Adipocyte (in vitro differentiated cells): ENCODE results near the gene GPC1.

Experiments used
- DNase-seq: peaks from one replicate; pipeline ENCODE4 v3.0.0-alpha.2; 2015; ENCODE audit warnings: low read depth
- H3K27me3 ChIP-seq: replicated peaks from 2 replicates; pipeline ENCODE4 v1.7.0; 2013; ENCODE audit warnings: mild to moderate bottlenecking, low read length, moderate library complexity; ENCODE audit not compliant: control insufficient read depth, insufficient read depth
- H3K36me3 ChIP-seq: 2 replicates; pipeline ENCODE4 v1.7.0; 2013; ENCODE audit warnings: low read length, mild to moderate bottlenecking, moderate library complexity; ENCODE audit not compliant: control insufficient read depth, insufficient read depth, severe bottlenecking
- H3K4me1 ChIP-seq: 2 replicates; pipeline ENCODE4 v1.7.0; 2013; ENCODE audit warnings: mild to moderate bottlenecking, low read length, moderate library complexity; ENCODE audit not compliant: control insufficient read depth, insufficient read depth
- H3K4me3 ChIP-seq: 2 replicates; pipeline ENCODE4 v1.7.0; 2013; ENCODE audit warnings: mild to moderate bottlenecking, low read length, moderate library complexity
- H3K9ac ChIP-seq: 2 replicates; pipeline ENCODE4 v1.7.0; 2013; ENCODE audit warnings: mild to moderate bottlenecking, low read length, moderate library complexity
- H3K9me3 ChIP-seq: 2 replicates; pipeline ENCODE4 v1.7.0; 2013; ENCODE audit warnings: mild to moderate bottlenecking, low read length, moderate library complexity; ENCODE audit not compliant: control insufficient read depth

The GPC1 gene

DNA sequence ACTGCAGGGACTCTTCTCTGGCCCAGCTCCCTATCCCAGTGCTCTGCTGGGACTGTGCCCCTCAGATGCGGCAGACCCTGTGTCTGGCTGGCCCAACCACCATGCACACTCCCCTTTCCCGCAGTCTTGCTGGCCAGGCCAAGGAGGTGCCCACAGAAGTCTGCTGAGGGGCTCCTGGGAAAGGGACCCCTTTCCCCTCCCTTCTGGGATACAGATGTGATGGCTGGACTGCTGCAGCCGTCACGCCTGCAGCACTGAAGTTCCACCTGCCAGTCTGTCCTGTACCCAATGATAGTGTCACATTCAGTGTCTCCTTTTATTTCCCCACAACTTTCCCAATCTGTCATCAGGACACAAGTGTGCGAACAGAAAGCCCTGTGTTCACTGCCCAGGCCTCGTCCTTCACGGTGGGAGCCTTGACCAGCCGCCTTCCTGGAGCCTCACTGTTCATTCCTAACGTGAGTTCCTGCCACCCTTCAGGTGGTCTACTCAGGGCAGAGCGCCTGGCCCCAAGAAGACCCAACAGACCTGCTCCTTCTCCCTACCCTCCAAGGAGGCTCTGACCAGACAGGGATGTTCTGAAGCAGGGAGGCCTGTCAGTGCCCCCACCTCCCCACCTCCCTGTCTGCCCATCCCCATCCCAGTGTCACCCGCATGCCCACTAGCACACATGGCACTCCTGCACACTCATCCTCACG, 75.2 kb downstream of the GPC1 start:
- Histone ChIP-seq H3K27me3 (no peaks in the 10 kb centered on the region), H3K36me3 (peaks cover 2% of the 10 kb centered on the region), H3K9me3 (no peaks in the 10 kb centered on the region), H3K9ac (no peak overlapping the region), H3K4me1 (peaks cover 3% of the 10 kb centered on the region), H3K4me3 (no peak overlapping the region)
- DNase-seq, result no peak

- no peaks in the 10 kb centered on the region for H3K9me3 ChIP-seq
- no peaks in the 10 kb centered on the region for H3K27me3 ChIP-seq
- no peak overlapping the region for H3K4me3 ChIP-seq
- H3K4me1 ChIP-seq, result peaks cover 3% of the 10 kb centered on the region
- H3K36me3 ChIP-seq, result peaks cover 2% of the 10 kb centered on the region
- no peak for DNase-seq
- H3K9ac ChIP-seq, result no peak overlapping the region
These were observed 76.1 kb downstream of the GPC1 start for GRCh38 chr2:240511351-240512108.

DNA sequence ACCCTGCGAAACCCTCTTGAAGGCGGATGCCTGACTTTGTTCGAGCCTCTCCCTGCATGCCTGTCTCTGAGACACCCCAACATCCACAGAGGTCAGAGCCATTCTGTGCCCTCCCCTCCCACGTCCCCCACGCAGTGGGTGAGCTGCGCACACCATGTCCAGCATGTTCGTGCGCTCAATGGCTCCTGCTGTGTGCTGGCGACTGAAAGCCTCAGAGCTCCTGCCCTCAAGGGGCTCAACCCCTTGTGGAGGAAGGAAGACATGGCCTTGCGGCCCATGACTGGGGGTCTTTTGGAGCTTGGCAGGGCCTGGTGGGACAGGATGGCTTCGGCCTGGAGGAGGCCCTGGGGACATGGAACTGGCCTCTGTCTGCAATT, 76.6 kb downstream of the GPC1 start:
- DNase-seq, result no peak
- no peaks in the 10 kb centered on the region for H3K9me3 ChIP-seq
- no peak overlapping the region for H3K9ac ChIP-seq
- H3K4me3 ChIP-seq, result no peak overlapping the region
- no peaks in the 10 kb centered on the region for H3K27me3 ChIP-seq
- H3K4me1 ChIP-seq, result peaks cover 3% of the 10 kb centered on the region
- H3K36me3 ChIP-seq, result peaks cover 2% of the 10 kb centered on the region

- Histone ChIP-seq H3K9me3 (no peaks in the 10 kb centered on the region), H3K36me3 (peaks cover 2% of the 10 kb centered on the region), H3K4me1 (peaks cover 3% of the 10 kb centered on the region), H3K9ac (no peak overlapping the region), H3K27me3 (no peaks in the 10 kb centered on the region), H3K4me3 (no peak overlapping the region)
- DNase-seq, result no peak
These were observed 77.4 kb downstream of the GPC1 start for GRCh38 chr2:240512666-240513535.

DNA sequence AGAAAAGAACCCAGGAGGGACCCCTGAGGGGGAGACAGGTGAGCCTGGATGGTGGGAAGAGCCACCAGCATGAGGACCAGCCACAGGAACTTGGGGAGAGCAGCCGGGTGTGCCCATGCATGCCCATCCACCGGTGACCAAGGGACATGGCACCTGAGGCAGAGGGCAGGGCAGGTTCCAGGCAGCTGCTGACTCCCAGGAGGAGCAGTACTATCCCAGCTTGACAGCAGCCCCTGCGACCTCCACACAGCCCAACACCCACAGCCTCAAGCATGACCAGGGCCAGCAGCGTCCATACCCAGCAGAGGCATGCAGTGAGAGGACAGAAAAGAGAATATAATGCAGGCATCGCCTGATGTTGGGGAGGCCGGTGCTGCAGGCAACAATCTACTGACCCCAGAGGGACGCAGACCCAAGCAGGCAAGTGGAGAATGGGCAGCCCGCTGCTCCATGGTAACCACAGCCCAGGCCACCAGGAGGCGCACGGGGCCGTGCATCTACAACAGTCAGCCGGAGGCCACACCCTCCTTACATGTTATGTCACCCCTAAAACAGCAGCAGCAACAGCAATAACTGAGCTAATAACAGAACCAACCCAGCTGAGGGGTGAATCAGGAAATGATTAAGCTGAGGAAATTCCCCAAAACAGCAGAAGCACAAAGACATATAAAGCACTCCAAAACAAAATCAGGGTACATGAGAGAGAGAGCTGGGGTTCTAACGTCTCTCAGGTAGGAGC, 78.3 kb downstream of the GPC1 start:
- H3K36me3 ChIP-seq, result peaks cover 2% of the 10 kb centered on the region
- no peaks in the 10 kb centered on the region for H3K27me3 ChIP-seq
- H3K9ac ChIP-seq, result peak overlapping the region; percentile 37
- DNase-seq, result peak; percentile 88
- H3K9me3 ChIP-seq, result no peaks in the 10 kb centered on the region
- no peak overlapping the region for H3K4me3 ChIP-seq
- peaks cover 3% of the 10 kb centered on the region for H3K4me1 ChIP-seq

- Histone ChIP-seq H3K9me3 (no peaks in the 10 kb centered on the region), H3K4me3 (no peak overlapping the region), H3K9ac (no peak overlapping the region), H3K36me3 (peaks cover 2% of the 10 kb centered on the region), H3K27me3 (no peaks in the 10 kb centered on the region), H3K4me1 (peaks cover 3% of the 10 kb centered on the region)
- no peak for DNase-seq
These were observed 79.2 kb downstream of the GPC1 start for GRCh38 chr2:240514631-240515030.

DNA sequence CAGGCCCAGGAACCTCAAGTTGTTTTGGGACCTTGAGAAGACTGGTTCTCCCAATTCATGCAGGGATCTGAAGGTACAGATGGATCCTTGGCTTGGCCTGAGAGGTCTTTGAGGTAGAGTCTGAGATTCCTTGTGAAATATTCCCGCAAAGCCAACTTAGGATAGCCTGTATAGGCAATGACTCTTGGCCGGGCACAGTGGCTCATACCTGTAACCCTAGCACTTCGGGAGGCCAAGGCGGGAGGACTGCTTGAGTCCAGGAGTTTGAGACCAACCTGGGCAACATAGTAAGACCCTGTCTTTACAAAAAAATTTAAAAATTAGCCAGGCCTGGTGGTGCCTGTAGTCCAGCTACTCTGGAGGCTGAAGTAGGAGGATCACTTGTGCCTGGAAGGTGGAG, 81.9 kb downstream of the GPC1 start:
- no peak for DNase-seq
- H3K9ac ChIP-seq, result no peak overlapping the region
- H3K4me1 ChIP-seq, result peaks cover 12% of the 10 kb centered on the region
- no peak overlapping the region for H3K4me3 ChIP-seq
- no peaks in the 10 kb centered on the region for H3K9me3 ChIP-seq
- H3K27me3 ChIP-seq, result peaks cover 5% of the 10 kb centered on the region
- no peaks in the 10 kb centered on the region for H3K36me3 ChIP-seq
